HCT116 (cell line): Measurements from ENCODE around the gene SRRM1. TPM values are rescaled to one million over a fixed set of nuclear protein-coding genes. Genes with fewer than 3 reads are reported as not detected.
"Not testable (repeated sequence)": the region's sequence is repeated elsewhere in the genome, so short reads cannot be mapped to it uniquely, and the experiment has no call there.

Experiments used
- ATAC-seq: fragments of 200-7000 bp; cut with Tn5 transposase; 2 replicates; pipeline ENCODE4 v1.9.1; 2020; ENCODE audit warnings: mild to moderate bottlenecking, moderate library complexity
- BruUV-seq: library from RNA; stranded (reverse); fragments of 400-500 nt; replicated peaks from 2 replicates; lab custom pipeline; 2021; lab: Mats Ljungman, UMichigan
- CTCF ChIA-PET: fragments of 300-600 bp; sonication (Branson Sonifier 250); formaldehyde crosslinking; loops from one replicate; lab custom pipeline; 2021; ENCODE audit warnings: antibody characterized with exemption; lab: Charles Lee
- POLR2A ChIA-PET: fragments of 300-600, 350-600 bp; sonication (Branson Sonifier 250); formaldehyde crosslinking; loops from one replicate; lab custom pipeline; 2021; ENCODE audit warnings: antibody characterized with exemption; lab: Charles Lee
- RAD21 ChIA-PET, 2 experiments: fragments of 300-600 bp; sonication (Branson Sonifier 250); formaldehyde crosslinking; loops; one replicate each; lab custom pipeline; 2023; ENCODE audit warnings: low total read pairs in 2 of 2; ENCODE audit not compliant: uncharacterized antibody in 2 of 2, unreplicated experiment in 2 of 2, low non-redundant PET in 1 of 2; lab: Charles Lee
- DNase-seq: peaks from one replicate; pipeline ENCODE4 v3.0.0-alpha.2; 2010; ENCODE audit warnings: low read depth, low spot score
- H2AFZ ChIP-seq: fragments of 200-600 bp; shearing (Covaris generic), sonication (generic); 2 replicates; pipeline ENCODE4 v1.6.1; 2017; ENCODE audit warnings: low read depth, mixed run types, mixed read lengths, antibody characterized with exemption, low read length; ENCODE audit not compliant: poor library complexity, severe bottlenecking
- H3K27ac ChIP-seq: 2 replicates; pipeline ENCODE4 v1.5.1; 2012; ENCODE audit warnings: low read depth, low read length
- H3K27me3 ChIP-seq: fragments of 200-600 bp; sonication (generic); 2 replicates; pipeline ENCODE4 v1.6.1; 2016; ENCODE audit warnings: mixed run types, low read length, mixed read lengths; ENCODE audit not compliant: insufficient read depth
- H3K36me3 ChIP-seq, 2 experiments: fragments of 200-500 bp in 1 of 2; fragments of 200-600 bp in 1 of 2; sonication (Bioruptor generic) in 1 of 2; sonication (generic) in 1 of 2; 2 replicates each; pipeline versions ENCODE4 v1.5.1 to v1.6.1; 2014 to 2016; ENCODE audit warnings: low read length in 2 of 2, inconsistent platforms in 1 of 2, mixed read lengths in 1 of 2, mixed run types in 1 of 2; ENCODE audit not compliant: insufficient read depth in 2 of 2, control insufficient read depth in 1 of 2
- H3K4me1 ChIP-seq, 2 experiments: fragments of 200-600 bp in 1 of 2; sonication (generic) in 1 of 2; 2 replicates each; pipeline versions ENCODE4 v1.5.1 to v1.6.1; 2012 to 2017; ENCODE audit warnings: low read length in 2 of 2, inconsistent platforms in 1 of 2, mild to moderate bottlenecking in 1 of 2, mixed read lengths in 1 of 2, mixed run types in 1 of 2, moderate library complexity in 1 of 2; ENCODE audit not compliant: insufficient read depth in 2 of 2, control insufficient read depth in 1 of 2
- H3K4me2 ChIP-seq: fragments of 200-600 bp; sonication (generic); 2 replicates; pipeline ENCODE4 v1.6.1; 2017; ENCODE audit warnings: mixed run types, low read length, mixed read lengths
- H3K4me3 ChIP-seq, 2 experiments: fragments of 200-600 bp in 1 of 2; sonication (generic) in 1 of 2; replicated peaks in 1 of 2; 2 replicates each; pipeline ENCODE4 v1.5.1; 2011 to 2016; ENCODE audit warnings: low read length in 2 of 2, control low read depth in 1 of 2, low read depth in 1 of 2, mild to moderate bottlenecking in 1 of 2, mixed read lengths in 1 of 2, mixed run types in 1 of 2
- H3K79me2 ChIP-seq: fragments of 200-600 bp; sonication (generic); 2 replicates; pipeline ENCODE4 v1.6.1; 2017; ENCODE audit warnings: mild to moderate bottlenecking, mixed run types, low read length, moderate library complexity, mixed read lengths; ENCODE audit not compliant: insufficient read depth
- H3K9ac ChIP-seq: fragments of 200-600 bp; sonication (generic); 2 replicates; pipeline ENCODE4 v1.6.1; 2016; ENCODE audit warnings: low read length, mixed read lengths
- H3K9me2 ChIP-seq: fragments of 200-600 bp; sonication (generic), shearing (Covaris generic); 2 replicates; pipeline ENCODE4 v1.6.1; 2017; ENCODE audit warnings: mixed run types, mild to moderate bottlenecking, moderate library complexity; ENCODE audit not compliant: insufficient read depth
- H3K9me3 ChIP-seq, 2 experiments: fragments of 200-500 bp in 1 of 2; fragments of 200-600 bp in 1 of 2; sonication (Bioruptor generic) in 1 of 2; sonication (generic) in 1 of 2; 2 replicates each; pipeline ENCODE4 v1.6.1; 2014 to 2017; ENCODE audit warnings: low read length in 2 of 2, mixed read lengths in 2 of 2, inconsistent platforms in 1 of 2, low read depth in 1 of 2, mild to moderate bottlenecking in 1 of 2, mixed run types in 1 of 2, moderate library complexity in 1 of 2; ENCODE audit not compliant: control insufficient read depth in 1 of 2, insufficient read depth in 1 of 2
- H4K20me1 ChIP-seq: fragments of 200-600 bp; sonication (generic), shearing (Covaris generic); 2 replicates; pipeline ENCODE4 v1.6.1; 2017; ENCODE audit warnings: mixed run types, mild to moderate bottlenecking, moderate library complexity; ENCODE audit not compliant: insufficient read depth
- CBX3 ChIP-seq: IDR thresholded peaks from 2 replicates; pipeline ENCODE4 v1.6.1; 2012; ENCODE audit warnings: low read depth
- CEBPB ChIP-seq: IDR thresholded peaks from 2 replicates; pipeline ENCODE4 v1.6.1; 2012; ENCODE audit warnings: low read depth
- EGR1 ChIP-seq: IDR thresholded peaks from 2 replicates; pipeline ENCODE4 v1.6.1; 2012; ENCODE audit warnings: low read depth
- ELF1 ChIP-seq: IDR thresholded peaks from 2 replicates; pipeline ENCODE4 v1.6.1; 2012; ENCODE audit warnings: low read depth, borderline replicate concordance
- EZH2 ChIP-seq: fragments of 200-600 bp; sonication (generic); IDR thresholded peaks from 2 replicates; pipeline ENCODE4 v1.6.1; 2017; ENCODE audit warnings: antibody characterized with exemption, mixed run types
- FOSL1 ChIP-seq: IDR thresholded peaks from 2 replicates; pipeline ENCODE4 v1.6.1; 2012; ENCODE audit warnings: low read depth
- POLR2A ChIP-seq: IDR thresholded peaks from 2 replicates; pipeline ENCODE4 v1.7.0; 2011; ENCODE audit warnings: borderline replicate concordance; ENCODE audit not compliant: insufficient read depth, insufficient read length; ENCODE audit errors: extremely low read depth
- POLR2AphosphoS5 ChIP-seq: IDR thresholded peaks from 2 replicates; pipeline ENCODE4 v1.6.1; 2011; ENCODE audit warnings: mild to moderate bottlenecking, low read depth, low read length, moderate library complexity
- RAD21 ChIP-seq: IDR thresholded peaks from 2 replicates; pipeline ENCODE4 v1.6.1; 2012; ENCODE audit warnings: low read depth, mild to moderate bottlenecking
- SIN3A ChIP-seq: IDR thresholded peaks from 2 replicates; pipeline ENCODE4 v1.6.1; 2012; ENCODE audit warnings: low read depth
- SP1 ChIP-seq: IDR thresholded peaks from 2 replicates; pipeline ENCODE4 v1.6.1; 2012; ENCODE audit warnings: low read depth
- SRF ChIP-seq: IDR thresholded peaks from 2 replicates; pipeline ENCODE4 v1.6.1; 2012; ENCODE audit warnings: low read depth
- YY1 ChIP-seq: IDR thresholded peaks from 2 replicates; pipeline ENCODE4 v1.6.1; 2011; ENCODE audit warnings: low read length, low read depth, moderate library complexity, mild to moderate bottlenecking; ENCODE audit not compliant: insufficient replicate concordance; ENCODE audit errors: extremely low read depth
- ZFX ChIP-seq: fragments of 450-650 bp; IDR thresholded peaks from 2 replicates; pipeline ENCODE4 v1.6.1; 2017
- ZNF274 ChIP-seq: fragments of 200-500 bp; sonication (Bioruptor generic); IDR thresholded peaks from 2 replicates; pipeline ENCODE4 v1.6.1; 2014; ENCODE audit warnings: mild to moderate bottlenecking, low read depth, low read length, inconsistent platforms
- intact Hi-C: fragments of 100-400 bp; cut with micrococcal nuclease; formaldehyde crosslinking; loops from 2 replicates; pipeline ENCODE4 v1.10.0; 2022
- total RNA-seq: library from RNA; stranded (reverse); gene quantifications from one replicate; pipeline ENCODE4 v1.2.1, GENCODE V29; 2021; ENCODE audit not compliant: unreplicated experiment
- TF ChIP-seq, protein P1 (sequence below): IDR thresholded peaks from 2 replicates; pipeline ENCODE4 v1.6.1; 2012

SRRM1 gene
- total RNA-seq, 1 experiment from 2014 or later = 184 TPM

DNA sequence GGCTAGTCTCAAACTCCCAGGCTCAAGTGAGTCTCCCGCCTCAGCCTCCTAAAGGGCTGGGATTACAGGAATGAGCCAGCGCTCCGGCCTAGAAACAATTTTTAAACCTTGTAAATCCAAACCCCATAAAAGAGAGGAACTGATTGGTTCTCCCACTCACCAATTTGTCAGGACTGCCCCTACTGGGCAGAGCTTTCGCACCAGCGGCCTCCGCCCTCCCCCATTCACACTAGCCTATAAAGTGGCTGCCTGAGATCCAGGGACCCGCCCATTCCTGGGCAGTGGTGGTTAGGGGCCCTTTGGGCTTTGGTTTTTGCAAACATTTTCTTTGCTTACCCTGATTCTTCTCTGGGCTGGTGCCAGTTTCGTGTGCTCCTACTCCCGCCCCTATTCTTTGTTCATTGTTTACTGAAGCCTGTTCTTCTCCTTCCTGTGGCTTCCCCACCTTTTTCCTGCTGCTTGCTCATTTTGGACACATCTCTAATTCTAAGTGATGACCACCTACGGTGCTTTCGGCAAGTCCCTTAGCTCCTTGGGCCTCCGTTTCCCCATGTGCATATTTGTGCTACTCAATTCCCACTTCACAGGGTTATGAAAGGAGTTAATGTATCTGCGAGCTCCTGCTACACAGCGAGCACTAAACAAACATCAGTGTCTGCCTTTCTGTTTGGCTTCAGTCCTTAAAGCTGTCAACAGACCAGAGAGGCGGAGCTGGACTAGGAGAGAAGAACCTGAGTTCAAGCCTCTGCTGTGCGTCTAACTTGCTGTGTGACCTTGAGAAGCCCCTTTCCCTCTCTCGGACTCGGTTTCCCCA is 62.4 kb downstream of the SRRM1 start:
- RAD21 ChIA-PET = no interaction called here
- Histone ChIP-seq H3K36me3 (no peaks in the 10 kb centered on the region), H3K4me2 (peak overlapping the region; percentile 67), H3K4me1 (peaks cover 21 to 62% of the 10 kb centered on the region in 2 experiments; a peak in 3 of 4 replicates), H3K9me2 (no peaks in the 10 kb centered on the region), H3K9me3 (no peaks in the 10 kb centered on the region), H3K27ac (peak overlapping the region; percentile 58), H3K27me3 (no peaks in the 10 kb centered on the region), H2AFZ (peak overlapping the region; percentile 59), H3K9ac (peak overlapping the region; percentile 34; the same call in 1 of the 2 replicates), H3K4me3 (peak overlapping the region; percentile 20 to 21), H4K20me1 (no peaks in the 10 kb centered on the region), H3K79me2 (no peaks in the 10 kb centered on the region)
- intact Hi-C loops = no loop called here
- CTCF ChIA-PET = interaction anchor here (1.5 to 2.1 kb wide), 2 partner anchors 17 to 39 kb away, joined by 3 to 10 read pairs; partner anchors contain the start of gene CLIC4
- TF ChIP-seq YY1 (no peak), SP1 (peak; percentile 67), EZH2 (no peak), SIN3A (no peak), EGR1 (no peak), RAD21 (no peak), ZNF274 (no peak), SRF (no peak), POLR2A (no peak), CEBPB (no peak), FOSL1 (no peak), POLR2AphosphoS5 (peak; percentile 54), ELF1 (no peak), ZFX (peak; percentile 22; the same call in 1 of the 2 replicates), CBX3 (0 out of 2 replicates have a peak, but pooled peaks have one; percentile 33)
- TF ChIP-seq, protein P1, sequence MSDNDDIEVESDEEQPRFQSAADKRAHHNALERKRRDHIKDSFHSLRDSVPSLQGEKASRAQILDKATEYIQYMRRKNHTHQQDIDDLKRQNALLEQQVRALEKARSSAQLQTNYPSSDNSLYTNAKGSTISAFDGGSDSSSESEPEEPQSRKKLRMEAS = no peak
- POLR2A ChIA-PET = interaction anchor here (0.7 to 1.7 kb wide), 3 partner anchors 10 to 19 kb away, joined by 3 to 5 read pairs (median 3); no protein-coding TSS in a partner anchor
- DNase-seq (peak; percentile 81), ATAC-seq (peak; percentile 97)
- BruUV-seq = no TSS peak

- H3K9me3 ChIP-seq, RAD21 ChIA-PET, ATAC-seq, POLR2A ChIA-PET, H3K36me3 ChIP-seq, H3K79me2 ChIP-seq, H2AFZ ChIP-seq, H4K20me1 ChIP-seq, H3K9me2 ChIP-seq, H3K4me3 ChIP-seq, BruUV-seq, intact Hi-C loops, DNase-seq, H3K27me3 ChIP-seq: not testable (repeated sequence)
- CTCF ChIA-PET = interaction anchor here (1.5 to 2.1 kb wide), 2 partner anchors 17 to 39 kb away, joined by 3 to 10 read pairs; partner anchors contain the start of gene CLIC4
- Histone ChIP-seq H3K4me1 (peaks cover 21 to 63% of the 10 kb centered on the region in 2 experiments; a peak in 3 of 4 replicates), H3K9ac (0 out of 2 replicates have a peak overlapping the region, but pooled peaks have one; percentile 34), H3K4me2 (peak overlapping the region; percentile 67), H3K27ac (peak overlapping the region; percentile 58)
Observed at GRCh38 chr1:24706074-24706389, 62.9 kb downstream of the SRRM1 start.
